CD14-positive monocyte (primary cell): ENCODE data around the gene BRCA2. TPM values are rescaled to one million over a fixed set of nuclear protein-coding genes. Genes with fewer than 3 reads are reported as not detected.
A peak's percentile ranks its signal among the peaks of the same experiment; 100 is the strongest.

Experiments
- DNase-seq, 3 donors: peaks; one replicate each; pipeline ENCODE4 v3.0.0-alpha.2; 2011 to 2022
- H2AFZ ChIP-seq: 2 replicates; pipeline ENCODE4 v1.6.0; 2012; ENCODE audit warnings: mild to moderate bottlenecking, low read depth, low read length, inconsistent platforms; ENCODE audit not compliant: insufficient read depth, poor library complexity, severe bottlenecking
- H3K27ac ChIP-seq, 2 donors: 1 replicate in 1 of 2; 2 replicates in 1 of 2; pipeline ENCODE4 v1.5.1; 2012 to 2013; ENCODE audit warnings: low read length in 2 of 2, control low read depth in 1 of 2, inconsistent platforms in 1 of 2, low read depth in 1 of 2, mild to moderate bottlenecking in 1 of 2
- H3K27me3 ChIP-seq, 2 donors: one replicate each; pipeline versions ENCODE4 v1.6.0 to v1.6.1; 2011 to 2013; ENCODE audit warnings: low read length in 2 of 2; ENCODE audit not compliant: control insufficient read depth in 2 of 2, insufficient read depth in 2 of 2
- H3K36me3 ChIP-seq, 2 donors: replicated peaks in 1 of 2; 1 replicate in 1 of 2; 2 replicates in 1 of 2; pipeline versions ENCODE4 v1.5.1 to v1.6.1; 2012 to 2013; ENCODE audit warnings: low read length in 2 of 2, control low read depth in 1 of 2, inconsistent platforms in 1 of 2, mild to moderate bottlenecking in 1 of 2; ENCODE audit not compliant: insufficient read depth in 2 of 2, control insufficient read depth in 1 of 2
- H3K4me1 ChIP-seq, 2 donors: 1 replicate in 1 of 2; 2 replicates in 1 of 2; pipeline versions ENCODE4 v1.5.1 to v1.6.1; 2012 to 2013; ENCODE audit warnings: low read length in 2 of 2, control low read depth in 1 of 2, inconsistent platforms in 1 of 2, mild to moderate bottlenecking in 1 of 2, moderate library complexity in 1 of 2; ENCODE audit not compliant: insufficient read depth in 2 of 2, control insufficient read depth in 1 of 2
- H3K4me2 ChIP-seq: replicated peaks from 2 replicates; pipeline ENCODE3; 2012; ENCODE audit warnings: low read length, moderate library complexity, mild to moderate bottlenecking; ENCODE audit not compliant: poor library complexity, severe bottlenecking; ENCODE audit errors: extremely low read depth
- H3K4me3 ChIP-seq, 3 experiments: fragments of 200-600 bp in 1 of 3; sonication (generic) in 1 of 3; replicated peaks in 1 of 3; 1 replicate in 2 of 3; 2 replicates in 1 of 3; pipeline ENCODE4 v1.5.1; 2011 to 2013; ENCODE audit warnings: low read length in 3 of 3, mild to moderate bottlenecking in 3 of 3, control low read depth in 2 of 3, low read depth in 2 of 3, inconsistent platforms in 1 of 3, moderate library complexity in 1 of 3
- H3K79me2 ChIP-seq: 2 replicates; pipeline ENCODE4 v1.6.0; 2012; ENCODE audit warnings: mild to moderate bottlenecking, control low read depth, inconsistent platforms, low read length, moderate library complexity; ENCODE audit not compliant: insufficient read depth
- H3K9ac ChIP-seq: 2 replicates; pipeline ENCODE4 v1.6.0; 2017; ENCODE audit warnings: low read length, mild to moderate bottlenecking; ENCODE audit not compliant: insufficient read depth, poor library complexity, severe bottlenecking
- H3K9me3 ChIP-seq, 2 donors: replicated peaks in 1 of 2; 1 replicate in 1 of 2; 2 replicates in 1 of 2; pipeline versions ENCODE4 v1.5.1 to v1.6.1; 2012 to 2013; ENCODE audit warnings: low read length in 2 of 2, control low read depth in 1 of 2; ENCODE audit not compliant: control insufficient read depth in 1 of 2, insufficient read depth in 1 of 2
- H4K20me1 ChIP-seq: 2 replicates; pipeline ENCODE4 v1.6.0; 2012; ENCODE audit warnings: mild to moderate bottlenecking, low read length, control low read depth, moderate library complexity; ENCODE audit not compliant: insufficient read depth
- H3K27ac Mint-ChIP-seq, 7 donors: one replicate each; pipeline ENCODE4 v1.8.0; 2020; ENCODE audit warnings: mild to moderate bottlenecking in 7 of 7, mixed read lengths in 7 of 7, moderate library complexity in 6 of 7, inconsistent platforms in 2 of 7
- H3K27me3 Mint-ChIP-seq, 3 donors: one replicate each; pipeline ENCODE4 v1.8.0; 2021 to 2022; ENCODE audit warnings: low read depth in 3 of 3, mild to moderate bottlenecking in 3 of 3, mixed read lengths in 3 of 3, moderate library complexity in 3 of 3, inconsistent platforms in 1 of 3
- H3K36me3 Mint-ChIP-seq, 2 donors: one replicate each; pipeline ENCODE4 v1.8.0; 2020; ENCODE audit warnings: mixed read lengths in 2 of 2, inconsistent platforms in 1 of 2, mild to moderate bottlenecking in 1 of 2
- H3K4me1 Mint-ChIP-seq: one replicate; pipeline ENCODE4 v1.8.0; 2020; ENCODE audit warnings: mild to moderate bottlenecking, mixed read lengths
- H3K4me3 Mint-ChIP-seq, 2 donors: one replicate each; pipeline ENCODE4 v1.8.0; 2020; ENCODE audit warnings: mild to moderate bottlenecking in 2 of 2, mixed read lengths in 2 of 2, moderate library complexity in 1 of 2
- H3K9me3 Mint-ChIP-seq, 7 donors: one replicate each; pipeline ENCODE4 v1.8.0; 2020 to 2022; ENCODE audit warnings: mixed read lengths in 7 of 7, mild to moderate bottlenecking in 6 of 7, moderate library complexity in 6 of 7, inconsistent platforms in 2 of 7
- WGBS: methylation state at CpG from one replicate; pipeline ENCODE4 v1.1.5; 2013; ENCODE audit warnings: missing lambda C conversion rate; ENCODE audit not compliant: insufficient coverage; 5-methylcytosine and 5-hydroxymethylcytosine counted together
- intact Hi-C, 2 donors: fragments of 100-400 bp; cut with micrococcal nuclease; formaldehyde crosslinking; loops; one replicate each; pipeline versions ENCODE4 v1.15.0 to v1.15.1; 2023
- polyA plus RNA-seq, 3 donors: library from polyadenylated mRNA; depleted of rRNA in 1 of 3; unstranded in 2 of 3; stranded (reverse) in 1 of 3; fragments of 300-500 nt in 2 of 3; fragments of >200 nt in 1 of 3; fragmentation: Illumina TruSeq in 2 of 3; gene quantifications; 1 replicate in 2 of 3; 2 replicates in 1 of 3; pipeline ENCODE4 v1.2.3, GENCODE V29; 2012 to 2021
- TF ChIP-seq, protein P1 (sequence below): fragments of 200-600 bp; IDR thresholded peaks from one replicate; pipeline ENCODE4 v1.8.0; 2022; ENCODE audit warnings: antibody characterized with exemption, mild to moderate bottlenecking

The BRCA2 gene
- polyA plus RNA-seq, 3 donors = 0.32 to 0.36 (median 0.36) TPM

GRCh38 chr13:32438871-32439270 is 123.6 kb downstream of the BRCA2 start:
- no peaks in the 10 kb centered on the region for H4K20me1 ChIP-seq
- no peaks in the 10 kb centered on the region for H3K9me3 ChIP-seq
- H3K4me3 ChIP-seq = no peak overlapping the region
- no peaks in the 10 kb centered on the region for H3K27me3 ChIP-seq
- intact Hi-C loops = no loop called here
- Mint-ChIP-seq H3K4me3 (no peak overlapping the region), H3K9me3 (no peaks in the 10 kb centered on the region), H3K27ac (no peak overlapping the region), H3K27me3 (peaks cover 0 to 2% (median 1%) of the 10 kb centered on the region in 3 donors), H3K36me3 (peaks cover 0 to 7% of the 10 kb centered on the region in 2 donors), H3K4me1 (peaks cover 11% of the 10 kb centered on the region)
- no peak for DNase-seq
- no peak overlapping the region for H3K9ac ChIP-seq
- H2AFZ ChIP-seq = no peak overlapping the region
- TF ChIP-seq, protein P1, sequence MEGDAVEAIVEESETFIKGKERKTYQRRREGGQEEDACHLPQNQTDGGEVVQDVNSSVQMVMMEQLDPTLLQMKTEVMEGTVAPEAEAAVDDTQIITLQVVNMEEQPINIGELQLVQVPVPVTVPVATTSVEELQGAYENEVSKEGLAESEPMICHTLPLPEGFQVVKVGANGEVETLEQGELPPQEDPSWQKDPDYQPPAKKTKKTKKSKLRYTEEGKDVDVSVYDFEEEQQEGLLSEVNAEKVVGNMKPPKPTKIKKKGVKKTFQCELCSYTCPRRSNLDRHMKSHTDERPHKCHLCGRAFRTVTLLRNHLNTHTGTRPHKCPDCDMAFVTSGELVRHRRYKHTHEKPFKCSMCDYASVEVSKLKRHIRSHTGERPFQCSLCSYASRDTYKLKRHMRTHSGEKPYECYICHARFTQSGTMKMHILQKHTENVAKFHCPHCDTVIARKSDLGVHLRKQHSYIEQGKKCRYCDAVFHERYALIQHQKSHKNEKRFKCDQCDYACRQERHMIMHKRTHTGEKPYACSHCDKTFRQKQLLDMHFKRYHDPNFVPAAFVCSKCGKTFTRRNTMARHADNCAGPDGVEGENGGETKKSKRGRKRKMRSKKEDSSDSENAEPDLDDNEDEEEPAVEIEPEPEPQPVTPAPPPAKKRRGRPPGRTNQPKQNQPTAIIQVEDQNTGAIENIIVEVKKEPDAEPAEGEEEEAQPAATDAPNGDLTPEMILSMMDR = no peak
- H3K27ac ChIP-seq = no peak overlapping the region
- 100% methylated on average over 3 of the region's 4 CpGs for WGBS
- H3K79me2 ChIP-seq = no peaks in the 10 kb centered on the region
- peaks cover 8 to 9% of the 10 kb centered on the region in 2 donors for H3K4me1 ChIP-seq
- no peak overlapping the region for H3K4me2 ChIP-seq
- no peaks in the 10 kb centered on the region for H3K36me3 ChIP-seq

DNA sequence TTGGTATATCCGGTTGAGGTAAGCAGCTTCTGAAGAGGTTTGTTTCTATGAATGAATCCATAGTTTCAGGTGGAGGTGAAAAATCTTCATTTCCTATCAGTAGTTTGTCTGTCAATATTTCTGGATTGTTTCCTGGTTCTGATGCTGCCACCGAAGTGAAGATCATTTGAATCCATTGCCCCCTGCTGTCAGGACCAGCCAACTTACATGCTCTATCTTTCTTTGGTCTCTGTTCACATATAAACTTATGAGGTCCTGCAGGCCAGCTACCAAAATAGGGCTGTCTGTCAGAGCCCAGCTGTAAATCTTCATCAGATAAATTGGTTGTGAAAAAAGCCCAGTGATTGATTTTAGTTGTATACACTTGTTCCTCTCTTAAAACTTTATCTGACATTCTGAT is 127.8 kb downstream of the BRCA2 start:
- peaks cover 0 to 5% of the 10 kb centered on the region in 2 donors for H3K36me3 Mint-ChIP-seq
- Histone ChIP-seq H2AFZ (peak overlapping the region; percentile 69), H3K9me3 (no peaks in the 10 kb centered on the region), H3K79me2 (no peaks in the 10 kb centered on the region), H4K20me1 (no peaks in the 10 kb centered on the region), H3K4me2 (peak overlapping the region; percentile 61), H3K27ac (peak overlapping the region in 1 of 2 donors; percentile 72), H3K36me3 (no peaks in the 10 kb centered on the region), H3K4me3 (peak overlapping the region in 1 of 3 experiments; percentile 53), H3K4me1 (peaks cover 41 to 44% of the 10 kb centered on the region in 2 donors), H3K27me3 (no peaks in the 10 kb centered on the region), H3K9ac (no peak overlapping the region)
- 0% methylated on average over 1 of the region's 2 CpGs for WGBS
- DNase-seq = peak in 2 of 3 donors; percentile 53 to 59
- H3K27ac Mint-ChIP-seq = peak overlapping the region in 4 of 7 donors; percentile 10 to 87 (median 58)
- no peaks in the 10 kb centered on the region for H3K9me3 Mint-ChIP-seq
- H3K4me3 Mint-ChIP-seq = no peak overlapping the region
- intact Hi-C loops = no loop called here
- peaks cover 44% of the 10 kb centered on the region for H3K4me1 Mint-ChIP-seq
- TF ChIP-seq, protein P1 = peak; percentile 60
- peaks cover 0 to 1% (median 0%) of the 10 kb centered on the region in 3 donors for H3K27me3 Mint-ChIP-seq
